ENCODE measurements around the gene TSPAN11.

TSPAN11 gene

GRCh38 chr12:30997685-30998440 is 71.3 kb downstream of the TSPAN11 start:
- H3K9me2 ChIP-seq (ENCODE audit: low read depth, low read length): no peaks in the 10 kb centered on the region
- no peaks in the 10 kb centered on the region for H3K36me3 ChIP-seq (ENCODE audit: insufficient read depth, low read length)
- H3K9ac ChIP-seq (ENCODE audit: low read length): no peak overlapping the region
- no peaks in the 10 kb centered on the region for H3K9me3 ChIP-seq (ENCODE audit: low read length)
- H3K27ac ChIP-seq (ENCODE audit: low read depth, low read length, poor library complexity, severe bottlenecking): no peak overlapping the region
- H3K4me2 ChIP-seq (ENCODE audit: low read length): no peak overlapping the region
- no peaks in the 10 kb centered on the region for H3K79me2 ChIP-seq (ENCODE audit: insufficient read depth, low read length)
- H3K4me1 ChIP-seq (ENCODE audit: insufficient read depth, low read length, severe bottlenecking): no peaks in the 10 kb centered on the region
- TF ChIP-seq CTCF (IDR thresholded peaks at IDR 0.05; ENCODE audit: low read length) (no peak), EZH2 (IDR thresholded peaks at IDR 0.05; ENCODE audit: borderline replicate concordance, low read length) (no peak)
- H3F3A ChIP-seq (ENCODE audit: insufficient read depth, low read length): no peaks in the 10 kb centered on the region
- H3K27me3 ChIP-seq (ENCODE audit: insufficient read depth, low read length): 0 out of 2 replicates have a peak, but pooled peaks cover 3% of the 10 kb centered on the region
- H3K4me3 ChIP-seq (ENCODE audit: low read depth, low read length, poor library complexity, severe bottlenecking): no peak overlapping the region
- H2AFZ ChIP-seq (ENCODE audit: low read length): no peak overlapping the region
- H4K20me1 ChIP-seq (ENCODE audit: insufficient read depth, low read length): no peaks in the 10 kb centered on the region

DNA sequence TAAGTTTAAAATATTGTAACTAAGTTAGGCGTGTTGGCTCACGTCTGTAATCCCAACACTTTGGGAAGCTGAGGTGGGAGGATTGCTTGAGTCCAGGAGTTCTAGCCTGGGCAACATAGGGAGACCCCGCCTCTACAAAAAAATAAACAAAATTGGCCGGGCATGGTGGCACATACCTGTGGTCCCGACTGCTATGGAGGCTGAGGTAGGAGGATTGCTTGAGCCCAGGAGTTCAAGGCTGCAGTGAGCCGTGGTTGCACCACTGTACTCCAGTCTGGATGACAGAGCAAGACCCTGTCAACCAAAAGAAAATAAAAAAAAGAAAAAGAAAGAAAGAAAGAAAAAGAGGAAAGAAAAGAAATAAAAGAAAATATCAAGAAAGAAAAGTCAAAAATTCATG is 72.5 kb downstream of the TSPAN11 start:
- H3K79me2 ChIP-seq (ENCODE audit: insufficient read depth, low read length): no peaks in the 10 kb centered on the region
- no peaks in the 10 kb centered on the region for H3F3A ChIP-seq (ENCODE audit: insufficient read depth, low read length)
- H3K4me2 ChIP-seq (ENCODE audit: low read length): no peak overlapping the region
- no peaks in the 10 kb centered on the region for H3K9me3 ChIP-seq (ENCODE audit: low read length)
- H3K36me3 ChIP-seq (ENCODE audit: insufficient read depth, low read length): no peaks in the 10 kb centered on the region
- H4K20me1 ChIP-seq (ENCODE audit: insufficient read depth, low read length): no peaks in the 10 kb centered on the region
- no peak overlapping the region for H3K4me3 ChIP-seq (ENCODE audit: low read depth, low read length, poor library complexity, severe bottlenecking)
- H3K4me1 ChIP-seq (ENCODE audit: insufficient read depth, low read length, severe bottlenecking): no peaks in the 10 kb centered on the region
- 0 out of 2 replicates have a peak, but pooled peaks cover 5% of the 10 kb centered on the region for H3K27me3 ChIP-seq (ENCODE audit: insufficient read depth, low read length)
- H3K9me2 ChIP-seq (ENCODE audit: low read depth, low read length): no peaks in the 10 kb centered on the region
- no peak overlapping the region for H3K9ac ChIP-seq (ENCODE audit: low read length)
- H3K27ac ChIP-seq (ENCODE audit: low read depth, low read length, poor library complexity, severe bottlenecking): no peak overlapping the region
- no peak overlapping the region for H2AFZ ChIP-seq (ENCODE audit: low read length)
- TF ChIP-seq EZH2 (IDR thresholded peaks at IDR 0.05; ENCODE audit: borderline replicate concordance, low read length) (no peak), CTCF (IDR thresholded peaks at IDR 0.05; ENCODE audit: low read length) (no peak)

GRCh38 chr12:30999723-31000122 is 73.2 kb downstream of the TSPAN11 start:
- no peaks in the 10 kb centered on the region for H3K4me1 ChIP-seq (ENCODE audit: insufficient read depth, low read length, severe bottlenecking)
- H3K27me3 ChIP-seq (ENCODE audit: insufficient read depth, low read length): 0 out of 2 replicates have a peak, but pooled peaks cover 5% of the 10 kb centered on the region
- no peak overlapping the region for H3K4me2 ChIP-seq (ENCODE audit: low read length)
- no peaks in the 10 kb centered on the region for H3K9me2 ChIP-seq (ENCODE audit: low read depth, low read length)
- no peaks in the 10 kb centered on the region for H3K9me3 ChIP-seq (ENCODE audit: low read length)
- H3K4me3 ChIP-seq (ENCODE audit: low read depth, low read length, poor library complexity, severe bottlenecking): no peak overlapping the region
- no peaks in the 10 kb centered on the region for H3K79me2 ChIP-seq (ENCODE audit: insufficient read depth, low read length)
- no peaks in the 10 kb centered on the region for H4K20me1 ChIP-seq (ENCODE audit: insufficient read depth, low read length)
- H3K27ac ChIP-seq (ENCODE audit: low read depth, low read length, poor library complexity, severe bottlenecking): no peak overlapping the region
- H3K9ac ChIP-seq (ENCODE audit: low read length): no peak overlapping the region
- no peaks in the 10 kb centered on the region for H3F3A ChIP-seq (ENCODE audit: insufficient read depth, low read length)
- TF ChIP-seq EZH2 (IDR thresholded peaks at IDR 0.05; ENCODE audit: borderline replicate concordance, low read length): no peak
- TF ChIP-seq CTCF (IDR thresholded peaks at IDR 0.05; ENCODE audit: low read length): no peak
- H2AFZ ChIP-seq (ENCODE audit: low read length): no peak overlapping the region
- no peaks in the 10 kb centered on the region for H3K36me3 ChIP-seq (ENCODE audit: insufficient read depth, low read length)

Measured in OCI-LY1 (cell line).